Activated T-cell treated with anti-CD3 and anti-CD28 coated beads, Interleukin-2, amount 50 U/mL, for 4 hours (primary cell): ENCODE measurements around the gene SH2B3. TPM values are rescaled to one million over a fixed set of nuclear protein-coding genes. Genes with fewer than 3 reads are reported as not detected.
"Not testable (repeated sequence)": the region's sequence is repeated elsewhere in the genome, so short reads cannot be mapped to it uniquely, and the experiment has no call there.

ENCODE experiments used
- ATAC-seq, 2 donors: fragments of 200-7000 bp; cut with Tn5 transposase; one replicate each; pipeline ENCODE4 v1.10.0; 2021
- DNase-seq: peaks from one replicate; pipeline ENCODE4 v3.0.0-alpha.2; 2020
- H3K27me3 Mint-ChIP-seq: one replicate; pipeline ENCODE4 v1.8.0; 2021; ENCODE audit warnings: low read depth, mixed read lengths
- H3K36me3 Mint-ChIP-seq: one replicate; pipeline ENCODE4 v1.8.0; 2022; ENCODE audit warnings: mixed read lengths; ENCODE audit not compliant: insufficient read depth
- H3K4me1 Mint-ChIP-seq: one replicate; pipeline ENCODE4 v1.8.0; 2021; ENCODE audit warnings: low read depth, mixed read lengths
- H3K4me3 Mint-ChIP-seq: one replicate; pipeline ENCODE4 v1.8.0; 2021; ENCODE audit warnings: mild to moderate bottlenecking, moderate library complexity, mixed read lengths
- H3K9me3 Mint-ChIP-seq: one replicate; pipeline ENCODE4 v1.8.0; 2021; ENCODE audit warnings: mixed read lengths
- total RNA-seq, 3 donors: library from RNA; stranded (reverse); gene quantifications; one replicate each; pipeline ENCODE4 v1.2.1, GENCODE V29; 2021

Gene SH2B3
- total RNA-seq, 3 donors from 2014 or later = 32.7 to 37.8 (median 35.9) TPM

GRCh38 chr12:111492979-111493378 lies 87.3 kb downstream of the SH2B3 start:
- not testable (repeated sequence) for H3K9me3 Mint-ChIP-seq

GRCh38 chr12:111494676-111495075 lies 89.0 kb downstream of the SH2B3 start:
- H3K9me3 Mint-ChIP-seq = no peaks in the 10 kb centered on the region
- no peak overlapping the region for H3K4me3 Mint-ChIP-seq
- ATAC-seq (no peak), DNase-seq (no peak)
- no peaks in the 10 kb centered on the region for H3K27me3 Mint-ChIP-seq
- peaks cover 26% of the 10 kb centered on the region for H3K36me3 Mint-ChIP-seq
- H3K4me1 Mint-ChIP-seq = no peaks in the 10 kb centered on the region

More at GRCh38 chr12:111492979-111493378, 87.3 kb downstream of the SH2B3 start:
- H3K4me3 Mint-ChIP-seq, DNase-seq, ATAC-seq, H3K27me3 Mint-ChIP-seq, H3K4me1 Mint-ChIP-seq: not testable (repeated sequence)
- peaks cover 28% of the 10 kb centered on the region for H3K36me3 Mint-ChIP-seq

Other genes starting within 250 kb of the SH2B3 start
- gene PHETA1, start 36.8 kb upstream of the SH2B3 start, total RNA-seq = 1 to 10 TPM; 1.3 to 3.3 (median 1.8) TPM
- 10 to 100 TPM; 32.3 to 34.8 (median 34.2) TPM for gene ATXN2, start 193.4 kb downstream of the SH2B3 start, total RNA-seq